GM21825 (cell line): Measurements from ENCODE around the gene CASP5.
"Not testable (repeated sequence)": the region's sequence is repeated elsewhere in the genome, so short reads cannot be mapped to it uniquely, and the experiment has no call there.

ENCODE experiments used
- ATAC-seq: cut with Tn5 transposase; IDR thresholded peaks from one replicate; pipeline ENCODE4 v1.9.1; 2021; ENCODE audit warnings: mild to moderate bottlenecking, moderate library complexity; ENCODE audit not compliant: unreplicated experiment

Gene CASP5

GRCh38 chr11:105023003-105023402 lies at the start of gene CASP5:
Gene CASP5 (minus strand): TSS chr11:105023168. CDS start chr11:105023136, 32 bp downstream.
- ATAC-seq, result no peak

- not testable (repeated sequence) for ATAC-seq
Measured at GRCh38 chr11:105072080-105072479, 49.1 kb upstream of the CASP5 start.

GRCh38 chr11:105071089-105071732 lies 48.2 kb upstream of the CASP5 start:
- no peak for ATAC-seq

GRCh38 chr11:105070306-105070705 lies 47.3 kb upstream of the CASP5 start:
- ATAC-seq, result no peak

GRCh38 chr11:105069749-105070148 lies 46.8 kb upstream of the CASP5 start:
- not testable (repeated sequence) for ATAC-seq

- ATAC-seq, result not testable (repeated sequence)
Measured at GRCh38 chr11:105063245-105063941, 40.4 kb upstream of the CASP5 start.

- no peak for ATAC-seq
Measured at GRCh38 chr11:105057432-105057831, 34.5 kb upstream of the CASP5 start.

- no peak for ATAC-seq
Measured at GRCh38 chr11:105056446-105056845, 33.5 kb upstream of the CASP5 start.

GRCh38 chr11:105054723-105055493 lies 31.9 kb upstream of the CASP5 start:
- no peak for ATAC-seq

GRCh38 chr11:105052487-105052886 lies 29.5 kb upstream of the CASP5 start:
- no peak for ATAC-seq

- no peak for ATAC-seq
Measured at GRCh38 chr11:105051559-105051958, 28.6 kb upstream of the CASP5 start.

- ATAC-seq, result no peak
Measured at GRCh38 chr11:105049481-105049880, 26.5 kb upstream of the CASP5 start.

- ATAC-seq, result no peak
Measured at GRCh38 chr11:105046898-105047579, 24.1 kb upstream of the CASP5 start.

GRCh38 chr11:105045676-105046296 lies 22.8 kb upstream of the CASP5 start:
- no peak for ATAC-seq

- peak; percentile 100 for ATAC-seq
Measured at GRCh38 chr11:105044557-105045524, 21.9 kb upstream of the CASP5 start, which contains the start of gene CARD16. Gene CARD16 (minus strand): TSS chr11:105045335. CDS start chr11:105045297, 38 bp downstream.

GRCh38 chr11:105042178-105042577 lies 19.2 kb upstream of the CASP5 start:
- no peak for ATAC-seq

GRCh38 chr11:105040703-105041102 lies 17.7 kb upstream of the CASP5 start:
- no peak for ATAC-seq

GRCh38 chr11:105034813-105035620 lies 12.0 kb upstream of the CASP5 start, which contains the start of gene CASP1:
Gene CASP1 (minus strand): TSS chr11:105035144. CDS start chr11:105035113, 31 bp downstream.
- ATAC-seq, result peak; percentile 97
